ENCODE data around the gene SCNM1.

SCNM1 gene

DNA sequence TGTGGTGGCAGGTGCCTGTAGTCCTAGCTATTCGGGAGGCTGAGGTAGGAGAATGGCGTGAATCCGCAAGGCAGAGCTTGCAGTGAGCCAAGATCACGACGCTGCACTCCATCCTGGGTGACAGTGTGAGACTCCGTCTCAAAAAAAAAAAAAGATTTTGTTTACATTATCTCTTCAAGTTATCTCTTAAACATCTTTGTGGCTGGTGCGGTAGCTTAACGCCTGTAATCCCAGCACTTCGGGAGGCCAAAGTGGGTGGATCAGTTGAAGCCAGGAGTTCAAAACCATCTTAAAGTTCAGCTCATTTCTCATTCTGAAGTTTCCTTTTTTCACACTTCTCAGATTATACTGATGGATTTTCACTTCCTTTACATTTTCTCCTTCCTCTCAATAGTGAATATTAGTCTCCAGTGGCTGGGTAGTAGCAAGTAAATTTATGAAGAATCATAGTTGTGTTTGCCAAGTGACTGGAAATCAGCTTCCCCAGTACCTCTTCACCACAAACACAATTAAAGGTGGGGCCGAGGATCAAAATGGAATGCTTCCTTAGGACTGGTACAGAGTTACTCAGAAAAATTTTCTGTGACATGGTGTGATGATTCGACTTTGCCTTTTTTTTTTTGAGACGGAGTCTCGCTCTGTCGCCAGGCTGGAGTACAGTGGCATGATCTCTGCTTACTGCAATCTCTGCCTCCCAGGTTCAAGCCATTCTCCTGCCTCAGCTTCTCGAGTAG lies 46.2 kb downstream of the SCNM1 start:
- no peak for TF ChIP-seq FOXP2 (optimal IDR thresholded peaks at IDR 0.05; ENCODE audit: control extremely low read depth, extremely low read length, insufficient read depth)
- Histone ChIP-seq H3K27ac (no peak overlapping the region), H3K9ac (ENCODE audit: insufficient read length) (no peak overlapping the region), H3K36me3 (ENCODE audit: insufficient read depth, low read length) (peaks cover 55% of the 10 kb centered on the region), H3K4me3 (no peak overlapping the region), H3K9me3 (ENCODE audit: low read depth, low read length) (no peaks in the 10 kb centered on the region)
- DNase-seq (ENCODE audit: low read depth, low spot score) = no peak

DNA sequence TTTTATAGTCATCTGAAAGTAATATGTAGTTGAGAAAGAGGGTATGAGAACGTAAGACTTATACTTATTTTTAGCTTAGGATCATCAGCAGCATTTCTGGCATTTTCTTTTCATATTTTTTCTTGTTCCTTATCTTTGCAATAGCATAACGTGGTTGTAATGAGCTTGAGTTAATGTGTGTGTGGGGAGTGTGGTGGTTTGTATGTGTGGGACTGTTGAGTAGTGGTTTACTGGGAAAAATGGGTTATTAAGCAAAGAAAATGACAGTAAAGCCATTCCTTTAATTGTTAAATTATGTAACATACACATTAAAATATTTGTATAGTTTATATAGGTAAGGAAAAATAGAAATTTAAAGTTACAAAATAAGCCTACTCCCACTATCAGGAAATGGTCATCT lies 47.6 kb downstream of the SCNM1 start:
- Histone ChIP-seq H3K27ac (no peak overlapping the region), H3K9me3 (ENCODE audit: low read depth, low read length) (no peaks in the 10 kb centered on the region), H3K36me3 (ENCODE audit: insufficient read depth, low read length) (peaks cover 50% of the 10 kb centered on the region), H3K9ac (ENCODE audit: insufficient read length) (no peak overlapping the region), H3K4me3 (no peak overlapping the region)
- no peak for TF ChIP-seq FOXP2 (optimal IDR thresholded peaks at IDR 0.05; ENCODE audit: control extremely low read depth, extremely low read length, insufficient read depth)
- no peak for TF ChIP-seq POLR2AphosphoS5 (IDR thresholded peaks at IDR 0.05; ENCODE audit: borderline replicate concordance, low read depth, low read length)
- TF ChIP-seq EZH2 (IDR thresholded peaks at IDR 0.05) = no peak
- no peak for DNase-seq (ENCODE audit: low read depth, low spot score)

Measured in SK-N-MC (cell line).